NCI-H2196 (cell line): ENCODE data around the gene SUFU.

Experiments used
- DNase-seq: peaks from one replicate; lab custom pipeline; 2025; ENCODE audit not compliant: unreplicated experiment; lab: John Stamatoyannopoulos, UW

The SUFU gene

GRCh38 chr10:102615361-102615760 is 111.6 kb downstream of the SUFU start:
- no peak for DNase-seq

GRCh38 chr10:102616066-102616770 is 112.4 kb downstream of the SUFU start:
- no peak for DNase-seq

GRCh38 chr10:102617041-102617440 is 113.3 kb downstream of the SUFU start:
- DNase-seq = no peak

- DNase-seq = no peak
Observed at GRCh38 chr10:102617816-102618215, 114.0 kb downstream of the SUFU start.

- no peak for DNase-seq
Observed at GRCh38 chr10:102619281-102619981, 115.7 kb downstream of the SUFU start.

- no peak for DNase-seq
Observed at GRCh38 chr10:102620138-102620590, 116.4 kb downstream of the SUFU start.

GRCh38 chr10:102620591-102621442 is 117.0 kb downstream of the SUFU start:
- no peak for DNase-seq

- no peak for DNase-seq
Observed at GRCh38 chr10:102621443-102622325, 117.9 kb downstream of the SUFU start.

- DNase-seq = no peak
Observed at GRCh38 chr10:102624094-102624493, 120.3 kb downstream of the SUFU start.

- DNase-seq = no peak
Observed at GRCh38 chr10:102624751-102625645, 121.2 kb downstream of the SUFU start.

GRCh38 chr10:102626026-102626685 is 122.4 kb downstream of the SUFU start:
- no peak for DNase-seq

GRCh38 chr10:102627291-102627735 is 123.5 kb downstream of the SUFU start:
- DNase-seq = no peak

- no peak for DNase-seq
Observed at GRCh38 chr10:102627736-102628293, 124.0 kb downstream of the SUFU start.

GRCh38 chr10:102628451-102628911 is 124.7 kb downstream of the SUFU start:
- DNase-seq = no peak

- DNase-seq = no peak
Observed at GRCh38 chr10:102629661-102630614, 126.2 kb downstream of the SUFU start.

GRCh38 chr10:102630663-102631062 is 126.9 kb downstream of the SUFU start:
- no peak for DNase-seq
